ENCODE measurements around the gene GALNTL6. TPM values are rescaled to one million over a fixed set of nuclear protein-coding genes. Genes with fewer than 3 reads are reported as not detected.

Gene GALNTL6
- total and polyA plus RNA-seq, 2 donors (not counting 3 experiments of a cell fraction or from before 2014, with no cell fraction given) = not detected

DNA sequence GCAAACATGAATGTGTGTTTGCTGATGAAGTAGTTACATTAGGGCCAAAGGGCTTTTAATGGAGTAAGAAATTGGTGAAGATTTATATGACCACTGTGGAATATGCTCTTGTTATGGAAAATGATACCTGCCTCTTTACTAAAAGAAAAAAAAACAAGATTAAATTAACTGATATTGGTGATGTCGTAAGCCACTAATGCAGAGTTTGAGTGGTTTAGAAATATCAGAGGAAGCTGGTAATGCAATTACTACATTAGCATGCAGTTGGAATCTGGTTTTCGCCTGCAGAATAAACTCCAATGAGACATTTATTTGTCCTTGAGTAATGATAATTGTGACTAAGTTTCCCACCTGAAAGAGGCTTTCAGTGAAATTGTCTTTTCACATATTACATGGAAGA is 597.9 kb downstream of the GALNTL6 start:
- Histone ChIP-seq H3K9me1 (replicated peaks; ENCODE audit: control insufficient read depth, extremely low read depth, insufficient read depth, low read length) (no peaks in the 10 kb centered on the region), H2AFZ (ENCODE audit: low read depth, low read length) (no peak overlapping the region), H3K27ac (ENCODE audit: insufficient read depth, low read depth, low read length) (no peak overlapping the region), H3K9me3 (replicated peaks; ENCODE audit: control insufficient read depth, insufficient read depth, low read length) (no peaks in the 10 kb centered on the region), H3K27me3 (ENCODE audit: control insufficient read depth in 2 of 2, insufficient read depth in 2 of 2, low read length in 2 of 2) (no peaks in the 10 kb centered on the region), H3K79me2 (ENCODE audit: control insufficient read depth, insufficient read depth, low read length) (no peaks in the 10 kb centered on the region), H3K9ac (replicated peaks; ENCODE audit: extremely low read depth, insufficient read depth, low read length) (no peak overlapping the region), H3K4me3 (replicated peaks in 1 of 3; ENCODE audit: insufficient read depth in 1 of 3, low read depth in 1 of 3, low read length in 3 of 3) (no peak overlapping the region), H3K4me1 (ENCODE audit: control insufficient read depth, extremely low read depth, insufficient read depth, low read length) (no peaks in the 10 kb centered on the region), H3K36me3 (ENCODE audit: control insufficient read depth in 2 of 2, extremely low read depth in 1 of 2, insufficient read depth in 2 of 2, low read length in 2 of 2) (no peaks in the 10 kb centered on the region), H3K4me2 (ENCODE audit: insufficient read depth, low read length) (no peak overlapping the region), H4K20me1 (replicated peaks; ENCODE audit: control insufficient read depth, extremely low read depth, insufficient read depth, low read length) (no peaks in the 10 kb centered on the region)
- ChIA-PET POLR2A (no interaction called here), CTCF (no interaction called here)
- TF ChIP-seq, protein P1, sequence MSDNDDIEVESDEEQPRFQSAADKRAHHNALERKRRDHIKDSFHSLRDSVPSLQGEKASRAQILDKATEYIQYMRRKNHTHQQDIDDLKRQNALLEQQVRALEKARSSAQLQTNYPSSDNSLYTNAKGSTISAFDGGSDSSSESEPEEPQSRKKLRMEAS (IDR thresholded peaks at IDR 0.05; ENCODE audit: insufficient read depth, insufficient read length) = no peak
- no peak for TF ChIP-seq EZH2 (IDR thresholded peaks at IDR 0.05; ENCODE audit: borderline replicate concordance, low read depth, low read length, severe bottlenecking)
- TF ChIP-seq POLR2AphosphoS5 (IDR thresholded peaks at IDR 0.05; ENCODE audit: insufficient read depth, low read depth, low read length) = no peak
- no peak for TF ChIP-seq JUN (IDR thresholded peaks at IDR 0.05; ENCODE audit: borderline replicate concordance, insufficient read depth, insufficient read length, low read depth)
- TF ChIP-seq MYC (IDR thresholded peaks at IDR 0.05; ENCODE audit: low read depth, low read length) = no peak
- no peak for TF ChIP-seq FOS (IDR thresholded peaks at IDR 0.05; ENCODE audit: borderline replicate concordance, insufficient read depth, low read length)
- TF ChIP-seq POLR2A (IDR thresholded peaks at IDR 0.05; ENCODE audit: low read depth, low read length) = no peak
- TF ChIP-seq, protein P2, sequence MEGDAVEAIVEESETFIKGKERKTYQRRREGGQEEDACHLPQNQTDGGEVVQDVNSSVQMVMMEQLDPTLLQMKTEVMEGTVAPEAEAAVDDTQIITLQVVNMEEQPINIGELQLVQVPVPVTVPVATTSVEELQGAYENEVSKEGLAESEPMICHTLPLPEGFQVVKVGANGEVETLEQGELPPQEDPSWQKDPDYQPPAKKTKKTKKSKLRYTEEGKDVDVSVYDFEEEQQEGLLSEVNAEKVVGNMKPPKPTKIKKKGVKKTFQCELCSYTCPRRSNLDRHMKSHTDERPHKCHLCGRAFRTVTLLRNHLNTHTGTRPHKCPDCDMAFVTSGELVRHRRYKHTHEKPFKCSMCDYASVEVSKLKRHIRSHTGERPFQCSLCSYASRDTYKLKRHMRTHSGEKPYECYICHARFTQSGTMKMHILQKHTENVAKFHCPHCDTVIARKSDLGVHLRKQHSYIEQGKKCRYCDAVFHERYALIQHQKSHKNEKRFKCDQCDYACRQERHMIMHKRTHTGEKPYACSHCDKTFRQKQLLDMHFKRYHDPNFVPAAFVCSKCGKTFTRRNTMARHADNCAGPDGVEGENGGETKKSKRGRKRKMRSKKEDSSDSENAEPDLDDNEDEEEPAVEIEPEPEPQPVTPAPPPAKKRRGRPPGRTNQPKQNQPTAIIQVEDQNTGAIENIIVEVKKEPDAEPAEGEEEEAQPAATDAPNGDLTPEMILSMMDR (IDR thresholded peaks at IDR 0.05; ENCODE audit: extremely low read depth in 1 of 2, insufficient read depth in 1 of 2, low read depth in 1 of 2, low read length in 2 of 2) = no peak
- no peak for TF ChIP-seq GATA2 (IDR thresholded peaks at IDR 0.05; ENCODE audit: insufficient read depth, insufficient read length, low read depth, low read length)
- BruUV-seq (replicated peaks) = no TSS peak
- FAIRE-seq = no peak
- intact Hi-C loops (cut with micrococcal nuclease) (no loop called here), dilution Hi-C loops (cut with MboI; ENCODE audit: extremely low pct_ligation_motif_present, low sequenced_read_pairs) (no loop called here)
- DNase-seq (ENCODE audit: low read depth, low spot score) = no peak

Data from endothelial cell of umbilical vein (primary cell).